GM23248 (cell line): Measurements from ENCODE around the gene KRT38. TPM values are rescaled to one million over a fixed set of nuclear protein-coding genes. Genes with fewer than 3 reads are reported as not detected.

Experiments used
- DNase-seq: peaks from one replicate; pipeline ENCODE4 v3.0.0-alpha.2; 2015
- H2AFZ ChIP-seq: fragments of 200-600 bp; sonication (generic); 2 replicates; pipeline ENCODE4 v1.6.1; 2016; ENCODE audit warnings: antibody characterized with exemption
- H3F3A ChIP-seq: fragments of 200-600 bp; sonication (generic); 2 replicates; pipeline ENCODE4 v1.6.1; 2016; ENCODE audit warnings: mild to moderate bottlenecking, antibody characterized with exemption, mixed run types; ENCODE audit not compliant: insufficient read depth
- H3K27ac ChIP-seq: fragments of 200-600 bp; sonication (generic); 2 replicates; pipeline ENCODE4 v1.5.1; 2016; ENCODE audit warnings: mild to moderate bottlenecking
- H3K27me3 ChIP-seq: fragments of 200-600 bp; sonication (generic); replicated peaks from 2 replicates; pipeline ENCODE4 v1.6.1; 2016; ENCODE audit warnings: mild to moderate bottlenecking; ENCODE audit not compliant: insufficient read depth
- H3K36me3 ChIP-seq: fragments of 200-600 bp; sonication (generic); 2 replicates; pipeline ENCODE4 v1.6.1; 2016; ENCODE audit warnings: low read depth, mild to moderate bottlenecking
- H3K4me1 ChIP-seq: fragments of 200-600 bp; sonication (generic); 2 replicates; pipeline ENCODE4 v1.6.1; 2016; ENCODE audit warnings: mild to moderate bottlenecking; ENCODE audit not compliant: insufficient read depth
- H3K4me2 ChIP-seq: fragments of 200-600 bp; sonication (generic); one replicate; pipeline ENCODE4 v1.6.1; 2016; ENCODE audit warnings: mild to moderate bottlenecking; ENCODE audit not compliant: unreplicated experiment
- H3K4me3 ChIP-seq: fragments of 200-600 bp; sonication (generic); 2 replicates; pipeline ENCODE4 v1.5.1; 2016; ENCODE audit warnings: mild to moderate bottlenecking
- H3K79me2 ChIP-seq: fragments of 200-600 bp; sonication (generic); 2 replicates; pipeline ENCODE4 v1.6.1; 2016; ENCODE audit warnings: mild to moderate bottlenecking; ENCODE audit not compliant: insufficient read depth
- H3K9ac ChIP-seq: fragments of 200-600 bp; sonication (generic); 2 replicates; pipeline ENCODE4 v1.6.1; 2016; ENCODE audit warnings: mild to moderate bottlenecking
- H3K9me2 ChIP-seq: fragments of 200-600 bp; sonication (generic); 2 replicates; pipeline ENCODE4 v1.6.1; 2016; ENCODE audit warnings: mixed run types, mild to moderate bottlenecking, moderate library complexity; ENCODE audit not compliant: insufficient read depth
- H3K9me3 ChIP-seq: fragments of 200-600 bp; sonication (generic); one replicate; pipeline ENCODE4 v1.6.1; 2017; ENCODE audit warnings: low read depth
- H4K20me1 ChIP-seq: fragments of 200-600 bp; sonication (generic); 2 replicates; pipeline ENCODE4 v1.6.0; 2016; ENCODE audit not compliant: insufficient read depth
- EZH2 ChIP-seq: fragments of 200-600 bp; sonication (generic); IDR thresholded peaks from 2 replicates; pipeline ENCODE4 v1.6.1; 2018; ENCODE audit warnings: antibody characterized with exemption, mild to moderate bottlenecking; ENCODE audit not compliant: insufficient read depth, poor library complexity, severe bottlenecking
- EZH2phosphoT487 ChIP-seq: fragments of 200-600 bp; sonication (generic); IDR thresholded peaks from 2 replicates; pipeline ENCODE4 v1.6.1; 2018; ENCODE audit warnings: antibody characterized with exemption, moderate library complexity, mild to moderate bottlenecking, low read depth; ENCODE audit not compliant: insufficient read depth
- WGBS, 2 experiments: methylation state at CpG; one replicate each; pipeline ENCODE4 v1.1.6; 2015 to 2017; ENCODE audit warnings: low lambda C conversion rate in 2 of 2, low coverage in 1 of 2; ENCODE audit errors: missing lambda C conversion rate in 2 of 2; 5-methylcytosine and 5-hydroxymethylcytosine counted together
- in situ Hi-C: fragments of 300-500 bp; cut with MboI; formaldehyde crosslinking; loops from 2 replicates; pipeline ENCODE4 v1.15.0; 2020
- polyA plus RNA-seq: library from polyadenylated mRNA; unstranded; fragments of >200 nt; fragmentation: Nextera tagmentation; extraction: Ambion mirVana; gene quantifications from 2 replicates; pipeline ENCODE4 v1.2.1, GENCODE V29; 2016
- total RNA-seq: library from RNA; depleted of rRNA; stranded (reverse); fragments of >200 nt; shearing (Covaris generic); gene quantifications from 2 replicates; pipeline ENCODE4 v1.2.3, GENCODE V29; 2014

KRT38 gene
- total and polyA plus RNA-seq, 2 experiments from 2014 or later = not detected

GRCh38 chr17:41480581-41480980, 39.8 kb upstream of the KRT38 start:
- Histone ChIP-seq H3K27ac (no peak overlapping the region), H3K27me3 (0 out of 2 replicates have a peak, but pooled peaks cover 4% of the 10 kb centered on the region), H3K4me2 (no peak overlapping the region), H3K9me2 (no peaks in the 10 kb centered on the region), H3F3A (no peaks in the 10 kb centered on the region), H3K9me3 (no peaks in the 10 kb centered on the region), H4K20me1 (no peaks in the 10 kb centered on the region), H3K4me3 (no peak overlapping the region), H3K9ac (no peak overlapping the region), H3K36me3 (no peaks in the 10 kb centered on the region), H3K4me1 (no peaks in the 10 kb centered on the region), H2AFZ (no peak overlapping the region), H3K79me2 (no peaks in the 10 kb centered on the region)
- 86 to 92% methylated on average over 9 to 10 of the region's 10 CpGs for WGBS, 2 experiments
- in situ Hi-C loops = no loop called here
- DNase-seq = no peak
- no peak for TF ChIP-seq EZH2phosphoT487
- TF ChIP-seq EZH2 = no peak

GRCh38 chr17:41480136-41480535, 39.4 kb upstream of the KRT38 start:
- Histone ChIP-seq H3K79me2 (no peaks in the 10 kb centered on the region), H3K27ac (no peak overlapping the region), H3K4me2 (no peak overlapping the region), H3K9me3 (no peaks in the 10 kb centered on the region), H3K9me2 (no peaks in the 10 kb centered on the region), H3F3A (no peaks in the 10 kb centered on the region), H4K20me1 (no peaks in the 10 kb centered on the region), H3K9ac (no peak overlapping the region), H3K27me3 (0 out of 2 replicates have a peak, but pooled peaks cover 4% of the 10 kb centered on the region), H3K36me3 (no peaks in the 10 kb centered on the region), H2AFZ (no peak overlapping the region), H3K4me1 (no peaks in the 10 kb centered on the region), H3K4me3 (no peak overlapping the region)
- DNase-seq = no peak
- in situ Hi-C loops = no loop called here
- TF ChIP-seq EZH2 (no peak), EZH2phosphoT487 (no peak)
- WGBS, 2 experiments = 39 to 41% methylated on average over 2 of the region's 2 CpGs

- no peak for DNase-seq
- H3K4me2 ChIP-seq = no peak overlapping the region
- H3K9ac ChIP-seq = no peak overlapping the region
- H3K4me1 ChIP-seq = no peaks in the 10 kb centered on the region
- H3K27ac ChIP-seq = no peak overlapping the region
- in situ Hi-C loops = no loop called here
- H3K4me3 ChIP-seq = no peak overlapping the region
- H2AFZ ChIP-seq = no peak overlapping the region
- H3K9me3 ChIP-seq = no peaks in the 10 kb centered on the region
- H3K36me3 ChIP-seq = no peaks in the 10 kb centered on the region
- WGBS, 2 experiments = 88 to 95% methylated on average over 8 of the region's 8 CpGs
- H3K27me3 ChIP-seq = no peaks in the 10 kb centered on the region
- TF ChIP-seq EZH2phosphoT487 = no peak
- TF ChIP-seq EZH2 = no peak
- no peaks in the 10 kb centered on the region for H3F3A ChIP-seq
- H4K20me1 ChIP-seq = no peaks in the 10 kb centered on the region
- no peaks in the 10 kb centered on the region for H3K9me2 ChIP-seq
- H3K79me2 ChIP-seq = no peaks in the 10 kb centered on the region
These were observed 37.5 kb upstream of the KRT38 start for GRCh38 chr17:41478237-41478636.

DNA sequence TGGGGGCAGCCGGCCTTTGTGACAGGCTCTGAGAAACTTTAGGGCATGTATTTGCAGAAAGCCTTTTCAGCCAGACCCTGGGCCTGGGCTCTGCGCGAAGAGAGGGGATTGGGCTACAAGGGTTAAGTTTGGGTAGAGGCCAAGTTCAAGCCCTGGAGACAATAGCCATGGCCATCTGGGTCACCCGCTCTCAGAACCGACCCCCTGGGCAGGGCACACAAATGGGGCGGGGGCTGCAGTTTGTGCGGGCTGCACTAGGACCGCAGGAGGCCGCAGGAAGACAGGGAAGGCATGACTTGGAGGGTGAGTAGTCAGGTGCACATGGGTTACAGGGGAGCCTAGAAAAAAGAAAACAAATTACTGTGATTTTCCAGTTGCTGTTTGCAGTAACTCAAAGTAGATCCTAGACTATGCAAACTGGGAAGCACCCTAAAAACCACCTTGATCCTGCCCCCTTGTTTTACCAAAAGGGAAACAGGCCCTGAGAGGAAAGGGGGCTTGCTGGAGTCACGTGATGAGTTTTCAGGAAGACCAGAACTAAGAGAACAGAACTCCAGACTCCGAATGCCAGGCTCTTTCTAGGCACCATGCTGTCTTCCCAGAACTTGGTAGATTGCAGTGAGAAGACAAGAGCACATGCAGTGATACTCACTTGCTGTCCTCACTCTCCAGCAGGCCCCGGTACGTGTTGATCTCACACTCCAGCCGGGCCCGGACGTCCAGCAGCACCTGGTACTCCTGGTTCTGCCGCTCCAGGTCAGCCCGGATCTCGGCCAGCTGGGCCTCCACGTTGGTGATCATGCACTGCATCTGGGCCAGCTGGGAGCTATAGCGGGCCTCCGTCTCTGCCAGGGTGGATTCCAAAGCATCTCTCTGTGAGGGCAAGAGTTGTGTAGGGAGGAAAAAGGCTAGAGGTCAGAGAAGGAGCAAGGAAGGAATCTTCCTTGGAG, 36.4 kb upstream of the KRT38 start:
- no peaks in the 10 kb centered on the region for H4K20me1 ChIP-seq
- H3K4me2 ChIP-seq = no peak overlapping the region
- TF ChIP-seq EZH2 (no peak), EZH2phosphoT487 (no peak)
- DNase-seq = no peak
- H3K4me1 ChIP-seq = no peaks in the 10 kb centered on the region
- no peak overlapping the region for H3K4me3 ChIP-seq
- 81 to 83% methylated on average over 22 of the region's 22 CpGs for WGBS, 2 experiments
- no peaks in the 10 kb centered on the region for H3K9me2 ChIP-seq
- H3K9me3 ChIP-seq = no peaks in the 10 kb centered on the region
- H3K9ac ChIP-seq = no peak overlapping the region
- in situ Hi-C loops = no loop called here
- no peaks in the 10 kb centered on the region for H3K79me2 ChIP-seq
- no peaks in the 10 kb centered on the region for H3F3A ChIP-seq
- no peaks in the 10 kb centered on the region for H3K27me3 ChIP-seq
- no peak overlapping the region for H3K27ac ChIP-seq
- no peak overlapping the region for H2AFZ ChIP-seq
- H3K36me3 ChIP-seq = no peaks in the 10 kb centered on the region
